Brain microvascular endothelial cell (primary cell): ENCODE results near the gene NSD2.

Experiments used
- DNase-seq: peaks from one replicate; pipeline ENCODE4 v3.0.0-alpha.2; 2020
- H3K27ac ChIP-seq: fragments of 250-450 bp; sonication (Bioruptor Pico); 2 replicates; pipeline ENCODE4 v1.5.1; 2020; ENCODE audit warnings: mild to moderate bottlenecking, moderate library complexity
- H3K27me3 ChIP-seq: fragments of 250-450 bp; sonication (Bioruptor Pico); replicated peaks from 2 replicates; pipeline ENCODE4 v1.5.1; 2020; ENCODE audit warnings: mild to moderate bottlenecking
- H3K36me3 ChIP-seq: fragments of 250-450 bp; sonication (Bioruptor Pico); replicated peaks from 2 replicates; pipeline ENCODE4 v1.5.1; 2020; ENCODE audit warnings: mild to moderate bottlenecking
- H3K4me3 ChIP-seq: 2 replicates; pipeline ENCODE4 v1.5.1; 2011; ENCODE audit warnings: low read depth, mild to moderate bottlenecking, control low read depth, low read length, moderate library complexity
- CTCF ChIP-seq: IDR thresholded peaks from 2 replicates; pipeline ENCODE4 v1.5.1; 2011; ENCODE audit warnings: low read depth, mild to moderate bottlenecking, moderate library complexity, low read length, control low read depth, inconsistent platforms; ENCODE audit errors: missing control alignments
- in situ Hi-C: cut with HindIII; loops from 2 replicates; pipeline ENCODE4 v1.10.0; 2017; ENCODE audit warnings: low sequenced_read_pairs, low pct_ligation_motif_present

NSD2 gene

GRCh38 chr4:1859389-1859753 lies 11.8 kb upstream of the NSD2 start:
- Histone ChIP-seq H3K4me3 (no peak overlapping the region), H3K36me3 (no peaks in the 10 kb centered on the region), H3K27ac (no peak overlapping the region), H3K27me3 (no peaks in the 10 kb centered on the region)
- no peak for DNase-seq
- TF ChIP-seq CTCF: no peak
- in situ Hi-C loops: no loop called here

- Histone ChIP-seq H3K36me3 (no peaks in the 10 kb centered on the region), H3K27me3 (no peaks in the 10 kb centered on the region), H3K4me3 (peak overlapping the region; percentile 29), H3K27ac (no peak overlapping the region)
- in situ Hi-C loops: no loop called here
- DNase-seq: no peak
- TF ChIP-seq CTCF: no peak
Measured at GRCh38 chr4:1862055-1862911, 8.9 kb upstream of the NSD2 start.

- in situ Hi-C loops: no loop called here
- Histone ChIP-seq H3K27ac (no peak overlapping the region), H3K27me3 (no peaks in the 10 kb centered on the region), H3K36me3 (no peaks in the 10 kb centered on the region), H3K4me3 (no peak overlapping the region)
- no peak for TF ChIP-seq CTCF
- no peak for DNase-seq
Measured at GRCh38 chr4:1862961-1863296, 8.3 kb upstream of the NSD2 start.

- no peaks in the 10 kb centered on the region for H3K27me3 ChIP-seq
- in situ Hi-C loops: no loop called here
- TF ChIP-seq CTCF: no peak
- no peak overlapping the region for H3K27ac ChIP-seq
- H3K4me3 ChIP-seq: no peak overlapping the region
- no peak for DNase-seq
- no peaks in the 10 kb centered on the region for H3K36me3 ChIP-seq
Measured at GRCh38 chr4:1863297-1864033, 7.7 kb upstream of the NSD2 start.

GRCh38 chr4:1864076-1865008 lies 6.9 kb upstream of the NSD2 start:
- DNase-seq: no peak
- in situ Hi-C loops: no loop called here
- Histone ChIP-seq H3K27me3 (no peaks in the 10 kb centered on the region), H3K4me3 (no peak overlapping the region), H3K36me3 (no peaks in the 10 kb centered on the region), H3K27ac (no peak overlapping the region)
- no peak for TF ChIP-seq CTCF
